Lung (tissue), 12 donors: ENCODE results near the gene IVD. TPM values are rescaled to one million over a fixed set of nuclear protein-coding genes. Genes with fewer than 3 reads are reported as not detected.

ENCODE experiments used
- ATAC-seq: fragments of 200-7000 bp; cut with Tn5 transposase; one replicate; pipeline ENCODE4 v1.9.1; 2020; ENCODE audit warnings: moderate number of reproducible peaks; ENCODE audit not compliant: insufficient read depth, low FRiP score
- DNase-seq, 3 donors: peaks; one replicate each; pipeline ENCODE4 v3.0.0-alpha.2; 2013 to 2017
- H3K27ac ChIP-seq, 2 donors: one replicate each; pipeline ENCODE4 v1.5.1; 2013; ENCODE audit warnings: mild to moderate bottlenecking in 2 of 2, moderate library complexity in 2 of 2, control low read depth in 1 of 2, inconsistent platforms in 1 of 2, low read depth in 1 of 2, low read length in 1 of 2
- H3K27me3 ChIP-seq, 3 donors: one replicate each; pipeline ENCODE4 v1.5.1; 2013; ENCODE audit warnings: low read length in 2 of 3; ENCODE audit not compliant: control insufficient read depth in 3 of 3, insufficient read depth in 3 of 3
- H3K36me3 ChIP-seq, 4 donors: one replicate each; pipeline ENCODE4 v1.5.1; 2013; ENCODE audit warnings: low read length in 4 of 4, mild to moderate bottlenecking in 1 of 4, moderate library complexity in 1 of 4; ENCODE audit not compliant: control insufficient read depth in 4 of 4, insufficient read depth in 4 of 4
- H3K4me1 ChIP-seq, 5 donors: one replicate each; pipeline ENCODE4 v1.5.1; 2013; ENCODE audit warnings: low read length in 5 of 5, mild to moderate bottlenecking in 2 of 5, moderate library complexity in 1 of 5; ENCODE audit not compliant: control insufficient read depth in 5 of 5, insufficient read depth in 5 of 5
- H3K4me3 ChIP-seq: one replicate; pipeline ENCODE4 v1.5.1; 2013; ENCODE audit warnings: mild to moderate bottlenecking, control low read depth, moderate library complexity
- H3K9ac ChIP-seq, 2 donors: one replicate each; pipeline ENCODE4 v1.5.1; 2013; ENCODE audit warnings: low read length in 2 of 2, control low read depth in 1 of 2; ENCODE audit not compliant: insufficient read depth in 1 of 2
- H3K9me3 ChIP-seq, 4 donors: one replicate each; pipeline ENCODE4 v1.5.1; 2013; ENCODE audit warnings: low read length in 3 of 4, mild to moderate bottlenecking in 1 of 4, moderate library complexity in 1 of 4; ENCODE audit not compliant: control insufficient read depth in 4 of 4, insufficient read depth in 3 of 4
- CTCF ChIP-seq: IDR thresholded peaks from 2 replicates; pipeline ENCODE4 v1.5.1; 2012; ENCODE audit warnings: mild to moderate bottlenecking; ENCODE audit errors: control extremely low read depth, extremely low read depth
- WGBS, 2 donors: extraction: QIAGEN DNeasy Blood & Tissue Kit; methylation state at CpG; one replicate each; pipeline ENCODE4 v1.1.7; 2013; 5-methylcytosine and 5-hydroxymethylcytosine counted together
- polyA plus RNA-seq, 2 donors: library from polyadenylated mRNA; stranded (reverse); fragments of 200-250 nt; gene quantifications; one replicate each; pipeline ENCODE4 v1.2.1, GENCODE V29; 2013
- total RNA-seq, 2 donors: library from RNA; depleted of rRNA in 1 of 2; stranded (reverse); fragments of >200 nt in 1 of 2; gene quantifications; one replicate each; pipeline ENCODE4 v1.2.1, GENCODE V29; 2014 to 2021
- donor health status: control.
- donor health status: control.
- donor health status: Bipolar disorder and iron deficiency.
- donor health status: healthy.
- donor health status: DM: yes; HTN: yes; CAD: no.

The IVD gene
- total and polyA plus RNA-seq, 4 donors = 41.4 to 87.8 (median 49.3) TPM

DNA sequence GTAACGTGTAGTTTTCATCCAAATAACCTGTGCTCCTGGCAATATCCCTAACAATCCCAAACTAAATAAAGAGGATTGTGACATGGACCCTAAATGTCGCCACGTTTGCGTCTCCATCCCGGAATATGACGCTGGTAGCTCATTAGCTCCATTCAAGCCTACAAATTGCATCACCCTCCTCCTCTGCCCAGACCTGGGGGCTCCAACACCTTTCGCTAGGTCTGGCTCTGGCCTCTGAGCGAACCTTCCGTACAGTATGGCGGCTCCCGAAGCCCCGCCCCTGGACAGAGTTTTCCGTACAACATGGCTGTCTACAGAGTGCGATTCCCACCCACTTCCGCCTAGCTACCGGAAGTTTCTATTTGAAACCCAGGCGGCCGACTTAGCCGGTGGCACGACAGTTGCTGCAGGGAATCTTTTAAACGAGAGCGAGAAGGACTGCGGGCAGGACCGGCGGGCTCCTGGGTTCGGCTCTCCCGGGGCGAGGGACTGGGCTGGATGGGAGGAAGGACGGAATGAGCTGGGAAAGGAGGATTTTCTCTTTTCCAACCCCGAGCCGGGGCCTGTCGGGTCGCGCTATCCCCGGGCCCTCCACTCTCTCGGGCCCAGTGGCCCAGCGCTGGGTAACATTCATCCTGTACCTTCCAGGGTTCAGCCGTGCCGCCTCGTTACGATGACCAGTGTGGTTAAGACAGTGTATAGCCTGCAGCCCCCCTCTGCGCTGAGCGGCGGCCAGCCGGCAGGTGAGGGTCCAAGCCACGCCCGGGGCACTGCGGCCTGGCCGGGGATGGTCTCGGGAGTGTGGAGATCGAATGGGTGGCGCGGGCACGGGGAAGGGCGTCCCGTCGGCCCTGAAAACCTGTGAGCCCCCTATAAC, 22.8 kb upstream of the IVD start, which contains the start of gene KNSTRN:
Gene KNSTRN, plus strand, starts transcription at position 142 of the 877 bp plus-strand sequence. Its CDS starts 115 bp downstream, at position 257.
- Histone ChIP-seq H3K27me3 (no peaks in the 10 kb centered on the region), H3K36me3 (peaks cover 0 to 12% (median 2%) of the 10 kb centered on the region in 4 donors), H3K4me3 (peak within 1 kb of the TSS; percentile 57), H3K4me1 (peaks cover 0 to 8% (median 4%) of the 10 kb centered on the region in 5 donors), H3K27ac (peak within 1 kb of the TSS; percentile 25 to 55), H3K9ac (peak within 1 kb of the TSS; percentile 67 to 71), H3K9me3 (no peaks in the 10 kb centered on the region)
- WGBS, 2 donors = 5 to 6% methylated on average over 54 to 57 of the region's 57 CpGs
- TF ChIP-seq CTCF = no peak
- peak; percentile 91 to 95 (median 93) for DNase-seq
- ATAC-seq = peak; percentile 98

DNA sequence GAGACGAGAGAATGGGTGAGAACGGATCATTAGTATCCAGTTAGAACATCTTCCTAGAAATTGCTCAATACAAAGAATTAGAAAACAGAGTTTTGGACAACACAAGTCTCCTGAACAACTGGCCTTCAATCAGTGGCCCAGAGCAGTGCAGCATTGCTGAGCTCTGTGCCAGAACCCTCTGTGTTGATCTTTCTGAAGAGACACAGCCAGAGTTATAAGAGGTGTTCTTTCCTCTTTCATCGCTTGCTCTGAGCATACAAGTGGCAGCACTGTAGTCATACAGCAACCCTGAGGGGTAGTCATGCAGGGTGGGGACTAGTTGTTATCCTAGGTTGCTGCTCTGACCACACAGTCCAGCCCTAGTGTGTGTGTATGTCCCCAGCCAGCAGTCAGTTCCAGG, 19.1 kb upstream of the IVD start:
- Histone ChIP-seq H3K36me3 (peaks cover 9 to 23% (median 12%) of the 10 kb centered on the region in 4 donors), H3K27me3 (no peaks in the 10 kb centered on the region), H3K9me3 (no peaks in the 10 kb centered on the region), H3K9ac (no peak overlapping the region), H3K27ac (no peak overlapping the region), H3K4me3 (no peak overlapping the region), H3K4me1 (peaks cover 0 to 8% (median 6%) of the 10 kb centered on the region in 5 donors)
- 93 to 97% methylated on average over 3 of the region's 3 CpGs for WGBS, 2 donors
- DNase-seq (no peak), ATAC-seq (no peak)
- no peak for TF ChIP-seq CTCF

DNA sequence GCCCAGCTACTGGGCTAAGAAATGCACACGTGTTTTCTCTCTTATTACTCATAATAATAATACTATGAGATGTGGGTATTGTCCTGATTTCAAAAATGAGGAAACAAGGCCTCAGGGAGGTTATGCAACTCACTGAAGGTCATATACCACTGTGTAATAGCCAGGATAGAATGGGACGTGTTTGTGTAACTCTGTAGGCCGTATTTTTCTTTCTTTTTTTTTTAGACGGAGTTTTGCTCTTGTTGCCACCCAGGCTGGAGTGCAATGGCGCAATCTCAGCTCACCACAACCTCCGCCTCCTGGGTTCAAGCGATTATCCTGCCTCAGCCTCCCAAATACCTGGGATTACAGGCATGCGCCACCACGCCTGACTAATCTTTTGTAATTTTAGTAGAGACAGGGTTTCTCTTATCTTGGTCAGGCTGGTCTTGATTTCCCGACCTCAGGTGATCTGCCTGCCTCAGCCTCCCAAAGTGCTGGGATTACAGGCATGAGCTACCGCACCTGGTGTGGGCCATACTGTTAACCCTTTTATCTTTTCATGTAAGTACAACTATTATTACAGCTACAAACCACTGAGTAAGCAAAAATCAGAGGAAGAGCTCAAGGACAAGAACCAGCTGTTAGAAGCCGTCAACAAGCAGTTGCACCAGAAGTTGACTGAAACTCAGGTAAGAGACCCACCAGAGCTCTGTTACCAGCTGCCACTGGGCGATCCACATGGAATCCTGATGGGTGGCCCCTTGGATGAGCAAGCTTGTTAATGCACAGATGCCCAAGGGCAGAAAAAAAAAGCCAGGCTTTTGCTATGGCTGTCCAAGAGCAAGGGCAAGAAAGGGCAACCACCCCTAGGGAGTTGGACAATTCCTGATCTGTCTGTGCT, 16.4 kb upstream of the IVD start:
- WGBS, 2 donors = 60 to 79% methylated on average over 13 of the region's 13 CpGs

More for the DNA sequence above, 16.4 kb upstream of the IVD start:
- H3K27me3 ChIP-seq = no peaks in the 10 kb centered on the region
- H3K9me3 ChIP-seq = no peaks in the 10 kb centered on the region
- H3K36me3 ChIP-seq = peaks cover 17 to 34% (median 21%) of the 10 kb centered on the region in 4 donors
- H3K9ac ChIP-seq = no peak overlapping the region
- H3K27ac ChIP-seq = peak overlapping the region in 1 of 2 donors; percentile 59
- H3K4me3 ChIP-seq = no peak overlapping the region
- DNase-seq = no peak
- no peak for TF ChIP-seq CTCF
- peaks cover 0 to 5% (median 0%) of the 10 kb centered on the region in 5 donors for H3K4me1 ChIP-seq
- ATAC-seq = peak; percentile 8
